IMR-90 (cell line): ENCODE data around the gene CSRP2. TPM values are rescaled to one million over a fixed set of nuclear protein-coding genes. Genes with fewer than 3 reads are reported as not detected.

Source experiments
- ATAC-seq: fragments of 200-7000 bp; cut with Tn5 transposase; 2 replicates; pipeline ENCODE4 v1.9.1; 2020; ENCODE audit warnings: low read depth, mild to moderate bottlenecking, moderate library complexity
- BruUV-seq: library from RNA; stranded (reverse); fragments of 400-500 nt; replicated peaks from 2 replicates; lab custom pipeline; 2021; lab: Mats Ljungman, UMichigan
- CTCF ChIA-PET: fragments of 300-600 bp; formaldehyde crosslinking; extraction: SDS; loops from one replicate; lab custom pipeline; 2021; ENCODE audit warnings: antibody characterized with exemption; lab: Yijun Ruan, JAX
- POLR2A ChIA-PET: fragments of 300-600 bp; sonication (Branson Sonifier 250); formaldehyde crosslinking; loops from one replicate; lab custom pipeline; 2022; ENCODE audit warnings: antibody characterized with exemption; ENCODE audit not compliant: unreplicated experiment; lab: Charles Lee
- DNase-seq: peaks from one replicate; pipeline ENCODE4 v3.0.0; 2013
- H2AFZ ChIP-seq: replicated peaks from 2 replicates; pipeline ENCODE3; 2013; ENCODE audit warnings: low read length, mild to moderate bottlenecking; ENCODE audit not compliant: poor library complexity
- H2AK5ac ChIP-seq: 2 replicates; pipeline ENCODE4 v1.6.1; 2013; ENCODE audit warnings: low read depth, low read length, inconsistent platforms
- H2AK9ac ChIP-seq: replicated peaks from 2 replicates; pipeline ENCODE3; 2013; ENCODE audit warnings: mild to moderate bottlenecking, low read depth, low read length, moderate library complexity; ENCODE audit not compliant: poor library complexity
- H2BK120ac ChIP-seq: 2 replicates; pipeline ENCODE4 v1.6.1; 2013; ENCODE audit warnings: low read depth, low read length, inconsistent platforms
- H2BK15ac ChIP-seq: 3 replicates; pipeline ENCODE4 v1.6.1; 2013; ENCODE audit warnings: low read depth, low read length, inconsistent platforms
- H2BK20ac ChIP-seq: 2 replicates; pipeline ENCODE4 v1.6.1; 2013; ENCODE audit warnings: low read depth, mild to moderate bottlenecking, inconsistent platforms, low read length, moderate library complexity
- H2BK5ac ChIP-seq: 2 replicates; pipeline ENCODE4 v1.6.1; 2013; ENCODE audit warnings: mild to moderate bottlenecking, low read depth, low read length, inconsistent platforms; ENCODE audit not compliant: poor library complexity, severe bottlenecking
- H3K14ac ChIP-seq: replicated peaks from 2 replicates; pipeline ENCODE4 v1.6.1; 2013; ENCODE audit warnings: low read depth, low read length, inconsistent platforms
- H3K18ac ChIP-seq: 2 replicates; pipeline ENCODE4 v1.6.1; 2013; ENCODE audit warnings: low read depth, low read length, control low read depth
- H3K23ac ChIP-seq: 2 replicates; pipeline ENCODE4 v1.6.1; 2013; ENCODE audit warnings: low read depth, low read length, inconsistent platforms
- H3K27ac ChIP-seq: 2 replicates; pipeline ENCODE4 v1.5.1; 2013; ENCODE audit warnings: mild to moderate bottlenecking, control low read depth, low read length; ENCODE audit not compliant: insufficient read depth
- H3K27me3 ChIP-seq: 2 replicates; pipeline ENCODE4 v1.6.1; 2013; ENCODE audit warnings: low read length; ENCODE audit not compliant: control insufficient read depth, insufficient read depth
- H3K36me3 ChIP-seq: 2 replicates; pipeline ENCODE4 v1.6.1; 2013; ENCODE audit warnings: low read length, mixed read lengths; ENCODE audit not compliant: control insufficient read depth, insufficient read depth
- H3K4ac ChIP-seq: 2 replicates; pipeline ENCODE4 v1.6.1; 2013; ENCODE audit warnings: low read depth, low read length, inconsistent platforms
- H3K4me1 ChIP-seq: 2 replicates; pipeline ENCODE4 v1.6.1; 2013; ENCODE audit warnings: low read length, mixed read lengths; ENCODE audit not compliant: control insufficient read depth, insufficient read depth
- H3K4me2 ChIP-seq: 2 replicates; pipeline ENCODE4 v1.6.1; 2013; ENCODE audit warnings: low read depth, mild to moderate bottlenecking, control low read depth, low read length, moderate library complexity
- H3K4me3 ChIP-seq: 2 replicates; pipeline ENCODE4 v1.5.1; 2013; ENCODE audit warnings: low read depth, mild to moderate bottlenecking, control low read depth, low read length, moderate library complexity; ENCODE audit not compliant: insufficient read depth
- H3K56ac ChIP-seq: 2 replicates; pipeline ENCODE4 v1.6.1; 2013; ENCODE audit warnings: low read length, inconsistent platforms; ENCODE audit not compliant: insufficient read depth; ENCODE audit errors: extremely low read depth
- H3K79me1 ChIP-seq, 2 experiments: 2 replicates each; pipeline ENCODE4 v1.6.1; 2013; ENCODE audit warnings: low read length in 2 of 2, inconsistent platforms in 1 of 2, low read depth in 1 of 2
- H3K9ac ChIP-seq: 2 replicates; pipeline ENCODE4 v1.6.1; 2013; ENCODE audit warnings: low read depth, low read length, control low read depth
- H3K9me1 ChIP-seq: 2 replicates; pipeline ENCODE4 v1.6.1; 2013; ENCODE audit warnings: low read length, inconsistent platforms; ENCODE audit not compliant: insufficient read depth
- H3K9me3 ChIP-seq: 2 replicates; pipeline ENCODE4 v1.6.1; 2013; ENCODE audit warnings: low read length; ENCODE audit not compliant: control insufficient read depth, insufficient read depth
- H4K20me1 ChIP-seq: 2 replicates; pipeline ENCODE4 v1.6.1; 2013; ENCODE audit warnings: low read length, inconsistent platforms; ENCODE audit not compliant: insufficient read depth
- H4K5ac ChIP-seq: 2 replicates; pipeline ENCODE4 v1.6.1; 2013; ENCODE audit warnings: mild to moderate bottlenecking, low read depth, low read length, control low read depth
- H4K8ac ChIP-seq, 2 experiments: 2 replicates each; pipeline ENCODE4 v1.6.1; 2013; ENCODE audit warnings: low read depth in 2 of 2, low read length in 2 of 2, control low read depth in 1 of 2, inconsistent platforms in 1 of 2
- H4K91ac ChIP-seq: 2 replicates; pipeline ENCODE4 v1.6.1; 2013; ENCODE audit warnings: low read depth, low read length, inconsistent platforms; ENCODE audit not compliant: insufficient read depth
- BHLHE40 ChIP-seq: fragments of 150-350 bp; IDR thresholded peaks from 2 replicates; pipeline ENCODE4 v1.6.1; 2016; ENCODE audit warnings: mild to moderate bottlenecking, low read depth, low read length
- CEBPB ChIP-seq: IDR thresholded peaks from 2 replicates; pipeline ENCODE4 v1.6.1; 2012; ENCODE audit warnings: low read depth, low read length, improper control_type of control experiment
- MAZ ChIP-seq: IDR thresholded peaks from 2 replicates; pipeline ENCODE4 v1.6.1; 2012; ENCODE audit warnings: low read depth, mild to moderate bottlenecking, low read length, improper control_type of control experiment, moderate library complexity, borderline replicate concordance
- NFE2L2 ChIP-seq: fragments of 150-350 bp; IDR thresholded peaks from 2 replicates; pipeline ENCODE4 v1.6.1; 2016; ENCODE audit warnings: low read depth, mild to moderate bottlenecking, low read length
- POLR2A ChIP-seq: IDR thresholded peaks from 2 replicates; pipeline ENCODE4 v1.6.1; 2012; ENCODE audit warnings: mild to moderate bottlenecking, low read depth, low read length
- RAD21 ChIP-seq: IDR thresholded peaks from 2 replicates; pipeline ENCODE4 v1.6.1; 2012; ENCODE audit warnings: low read length, improper control_type of control experiment
- RCOR1 ChIP-seq: IDR thresholded peaks from 2 replicates; pipeline ENCODE4 v1.6.1; 2012; ENCODE audit warnings: mild to moderate bottlenecking, low read length, improper control_type of control experiment; ENCODE audit not compliant: insufficient replicate concordance
- RFX5 ChIP-seq: IDR thresholded peaks from 2 replicates; pipeline ENCODE4 v1.8.0; 2012; ENCODE audit warnings: low read depth, mild to moderate bottlenecking, low read length, moderate library complexity
- WGBS, 2 experiments: methylation state at CpG; one replicate each; pipeline versions ENCODE4 v1.1.5 to v1.1.7; 2013; ENCODE audit warnings: missing lambda C conversion rate in 2 of 2; ENCODE audit not compliant: insufficient read length in 1 of 2; ENCODE audit errors: extremely low coverage in 2 of 2; 5-methylcytosine and 5-hydroxymethylcytosine counted together
- dilution Hi-C: fragments of 300-500 bp; cut with HindIII; formaldehyde crosslinking; loops from one replicate; pipeline ENCODE4 v1.14.3; 2018; ENCODE audit warnings: low sequenced_read_pairs; ENCODE audit not compliant: unreplicated experiment
- in situ Hi-C: fragments of 300-500 bp; cut with MboI; formaldehyde crosslinking; loops from 3 replicates; pipeline ENCODE4 v1.14.3; 2019; ENCODE audit warnings: low sequenced_read_pairs, inconsistent platforms, mixed read lengths
- intact Hi-C: fragments of 100-400 bp; cut with micrococcal nuclease; formaldehyde crosslinking; loops from 2 replicates; pipeline ENCODE4 v1.10.0; 2022
- polyA plus RNA-seq, 3 experiments: library from polyadenylated mRNA; depleted of rRNA; stranded (reverse); fragments of >200 nt; gene quantifications; 2 replicates each; pipeline ENCODE4 v1.2.3, GENCODE V29; 2012; ENCODE audit warnings: low replicate concordance in 1 of 3
- total RNA-seq: library from RNA; depleted of rRNA; stranded (reverse); fragments of >200 nt; gene quantifications from 2 replicates; pipeline ENCODE4 v1.2.3, GENCODE V29; 2012
- TF ChIP-seq, protein P1 (sequence below): fragments of 150-350 bp; IDR thresholded peaks from 2 replicates; pipeline ENCODE4 v1.6.1; 2017; ENCODE audit warnings: mild to moderate bottlenecking, antibody characterized with exemption, low read length, low read depth
- TF ChIP-seq, protein P2 (sequence below): fragments of 150-350 bp; IDR thresholded peaks from 2 replicates; pipeline ENCODE4 v1.6.1; 2016; ENCODE audit warnings: low read depth, mild to moderate bottlenecking, low read length, moderate library complexity, borderline replicate concordance

Gene CSRP2
- total and polyA plus RNA-seq, 2 of the 4 experiments (the other 2 are of a cell fraction): 156 to 179 TPM

DNA sequence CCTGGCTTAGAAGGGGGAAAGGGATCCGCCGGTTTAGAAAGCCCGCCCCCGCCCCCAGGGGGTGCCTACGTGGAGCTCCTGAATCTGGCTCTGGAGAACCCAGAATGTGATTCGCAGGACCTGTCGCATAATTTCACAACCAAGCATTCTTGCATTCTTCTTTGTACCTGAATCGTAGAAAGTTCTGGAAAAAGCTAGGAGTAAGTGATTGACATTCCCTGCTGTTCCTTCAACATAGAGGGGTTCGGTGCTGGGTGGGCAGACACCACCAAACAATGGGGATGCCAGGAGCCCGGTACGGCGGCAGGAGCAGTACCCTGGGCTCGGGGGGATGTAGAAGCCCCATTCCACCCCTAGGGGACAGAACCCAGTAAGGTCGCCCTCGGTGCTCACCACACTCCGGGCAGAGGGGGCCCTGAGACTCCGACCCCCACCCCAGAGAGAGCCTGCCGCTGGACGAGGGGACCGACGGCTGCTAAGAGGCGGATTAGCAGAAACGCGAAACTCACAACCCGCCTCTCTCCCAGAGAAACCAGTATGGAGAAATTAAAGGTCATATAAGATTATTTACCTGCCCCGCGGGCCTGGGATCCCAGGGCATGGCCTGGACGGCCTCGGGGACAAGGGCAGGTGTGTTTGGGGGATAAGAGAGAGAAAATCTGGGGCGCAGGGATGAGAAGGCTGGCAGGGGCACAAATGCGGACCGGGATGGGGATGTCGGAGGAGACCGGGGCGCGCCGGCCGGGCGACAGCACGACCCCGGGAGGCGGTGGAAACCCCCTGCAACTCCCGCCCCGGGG lies 520 bp downstream of the CSRP2 start (continued):
- TF ChIP-seq, protein P1, sequence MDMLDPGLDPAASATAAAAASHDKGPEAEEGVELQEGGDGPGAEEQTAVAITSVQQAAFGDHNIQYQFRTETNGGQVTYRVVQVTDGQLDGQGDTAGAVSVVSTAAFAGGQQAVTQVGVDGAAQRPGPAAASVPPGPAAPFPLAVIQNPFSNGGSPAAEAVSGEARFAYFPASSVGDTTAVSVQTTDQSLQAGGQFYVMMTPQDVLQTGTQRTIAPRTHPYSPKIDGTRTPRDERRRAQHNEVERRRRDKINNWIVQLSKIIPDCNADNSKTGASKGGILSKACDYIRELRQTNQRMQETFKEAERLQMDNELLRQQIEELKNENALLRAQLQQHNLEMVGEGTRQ: no peak

DNA sequence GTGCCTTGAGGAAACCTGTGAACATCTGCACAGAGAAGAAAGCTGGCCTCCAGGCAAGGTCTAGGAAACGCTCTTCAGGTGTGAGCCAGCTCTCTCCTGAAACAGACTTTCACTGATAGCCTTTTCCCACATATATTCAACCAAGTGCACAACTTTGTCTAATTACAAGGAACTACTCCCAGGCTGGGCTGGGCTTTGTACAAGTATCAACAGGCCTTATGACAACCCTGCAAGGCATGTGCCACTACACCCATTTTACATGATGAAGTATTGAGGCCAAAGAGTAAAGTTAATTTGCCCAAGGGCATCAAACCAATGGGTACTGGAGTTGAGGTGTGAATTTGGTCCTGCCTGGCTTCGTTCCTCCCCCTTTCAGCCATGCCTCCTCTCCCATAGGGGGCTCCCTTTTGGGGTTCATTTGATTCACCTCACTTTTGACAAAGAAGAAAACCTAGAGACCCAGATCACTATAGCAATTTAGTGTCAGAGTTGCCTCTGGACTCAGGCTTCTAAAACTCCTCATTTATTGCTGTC lies 2.1 kb downstream of the CSRP2 start:
- intact Hi-C loops (no loop called here), dilution Hi-C loops (no loop called here), in situ Hi-C loops (no loop called here)
- peak overlapping the region; percentile 22; the same call in 1 of the 2 replicates for H3K23ac ChIP-seq
- 0 out of 3 replicates have a peak overlapping the region, but pooled peaks have one; percentile 0 for H2BK15ac ChIP-seq
- ATAC-seq (no peak), DNase-seq (no peak)
- H4K20me1 ChIP-seq: peaks cover 29% of the 10 kb centered on the region
- H3K56ac ChIP-seq: no peak overlapping the region
- no peaks in the 10 kb centered on the region for H3K27me3 ChIP-seq
- TF ChIP-seq CEBPB (no peak), RCOR1 (no peak), RAD21 (no peak), NFE2L2 (no peak), BHLHE40 (no peak), RFX5 (no peak), MAZ (no peak), POLR2A (no peak)
- TF ChIP-seq, protein P2, sequence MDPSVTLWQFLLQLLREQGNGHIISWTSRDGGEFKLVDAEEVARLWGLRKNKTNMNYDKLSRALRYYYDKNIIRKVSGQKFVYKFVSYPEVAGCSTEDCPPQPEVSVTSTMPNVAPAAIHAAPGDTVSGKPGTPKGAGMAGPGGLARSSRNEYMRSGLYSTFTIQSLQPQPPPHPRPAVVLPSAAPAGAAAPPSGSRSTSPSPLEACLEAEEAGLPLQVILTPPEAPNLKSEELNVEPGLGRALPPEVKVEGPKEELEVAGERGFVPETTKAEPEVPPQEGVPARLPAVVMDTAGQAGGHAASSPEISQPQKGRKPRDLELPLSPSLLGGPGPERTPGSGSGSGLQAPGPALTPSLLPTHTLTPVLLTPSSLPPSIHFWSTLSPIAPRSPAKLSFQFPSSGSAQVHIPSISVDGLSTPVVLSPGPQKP: no peak
- H2BK5ac ChIP-seq: no peak overlapping the region
- peaks cover 13% of the 10 kb centered on the region for H3K9me1 ChIP-seq
- H3K9me3 ChIP-seq: no peaks in the 10 kb centered on the region
- peaks cover 3% of the 10 kb centered on the region; the same call in 1 of the 2 replicates for H3K36me3 ChIP-seq
- no peak overlapping the region for H3K18ac ChIP-seq
- peak overlapping the region in 1 of 2 experiments; percentile 17; a peak in 1 of 4 replicates for H4K8ac ChIP-seq
- H2BK20ac ChIP-seq: 0 out of 2 replicates have a peak overlapping the region, but pooled peaks have one; percentile 41
- no peak overlapping the region for H4K91ac ChIP-seq
- no peak overlapping the region; the same call in 1 of the 2 replicates for H3K9ac ChIP-seq
- no peak overlapping the region for H2AK9ac ChIP-seq
- no TSS peak for BruUV-seq
- ChIA-PET POLR2A (no interaction called here), CTCF (no interaction called here)
- no peak overlapping the region for H2BK120ac ChIP-seq
- no peak overlapping the region for H4K5ac ChIP-seq
- no peak overlapping the region; the same call in 1 of the 2 replicates for H3K4me3 ChIP-seq
- H3K79me1 ChIP-seq: peaks cover 15 to 62% of the 10 kb centered on the region in 2 experiments
- H3K4me2 ChIP-seq: peak overlapping the region; percentile 98; the same call in 1 of the 2 replicates
- no CpG with 5 or more reads among the region's 2 CpGs for WGBS, 2 experiments
- H3K14ac ChIP-seq: no peak overlapping the region; the same call in 1 of the 2 replicates
- peak overlapping the region; percentile 5; the same call in 1 of the 2 replicates for H2AK5ac ChIP-seq
- peaks cover 10% of the 10 kb centered on the region for H3K4me1 ChIP-seq
- H2AFZ ChIP-seq: no peak overlapping the region
- H3K27ac ChIP-seq: no peak overlapping the region
- H3K4ac ChIP-seq: peak overlapping the region; percentile 41; the same call in 1 of the 2 replicates
